AG08395 (cell line): ENCODE data around the gene SPOCK1.
"Not testable (repeated sequence)": the region's sequence is repeated elsewhere in the genome, so short reads cannot be mapped to it uniquely, and the experiment has no call there.

Source experiments
- DNase-seq: peaks from one replicate; pipeline ENCODE4 v3.0.0; 2012; ENCODE audit warnings: mixed read lengths, low spot score

Gene SPOCK1

GRCh38 chr5:137263371-137264005 is 235.6 kb downstream of the SPOCK1 start:
- no peak for DNase-seq

DNA sequence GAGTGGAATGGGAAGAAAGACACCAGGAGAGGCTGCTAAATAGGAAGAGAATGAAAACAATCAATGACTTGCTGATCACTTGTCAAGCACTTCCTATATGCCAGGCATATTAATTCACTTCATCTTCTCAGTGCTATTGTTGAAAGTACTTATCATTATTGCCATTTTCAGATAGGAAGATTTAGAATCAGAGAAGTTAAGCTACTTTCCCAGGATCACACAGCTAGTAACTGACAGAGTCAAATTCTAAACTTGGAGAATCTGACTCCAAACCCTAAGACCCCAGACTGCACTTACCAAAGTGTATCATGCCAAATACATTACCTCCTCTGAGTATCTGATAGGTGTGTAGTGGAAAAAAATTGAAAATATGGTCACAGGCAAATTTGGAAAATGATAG is 236.3 kb downstream of the SPOCK1 start:
- no peak for DNase-seq

GRCh38 chr5:137260820-137261695 is 238.1 kb downstream of the SPOCK1 start:
- DNase-seq, result no peak

- DNase-seq, result not testable (repeated sequence)
Observed at GRCh38 chr5:137259115-137259514, 240.0 kb downstream of the SPOCK1 start.

- DNase-seq, result peak; percentile 39
Observed at GRCh38 chr5:137254119-137255090, 244.7 kb downstream of the SPOCK1 start.

- peak; percentile 25 for DNase-seq
Observed at GRCh38 chr5:137252512-137252911, 246.6 kb downstream of the SPOCK1 start.

GRCh38 chr5:137250421-137250820 is 248.7 kb downstream of the SPOCK1 start:
- DNase-seq, result no peak

DNA sequence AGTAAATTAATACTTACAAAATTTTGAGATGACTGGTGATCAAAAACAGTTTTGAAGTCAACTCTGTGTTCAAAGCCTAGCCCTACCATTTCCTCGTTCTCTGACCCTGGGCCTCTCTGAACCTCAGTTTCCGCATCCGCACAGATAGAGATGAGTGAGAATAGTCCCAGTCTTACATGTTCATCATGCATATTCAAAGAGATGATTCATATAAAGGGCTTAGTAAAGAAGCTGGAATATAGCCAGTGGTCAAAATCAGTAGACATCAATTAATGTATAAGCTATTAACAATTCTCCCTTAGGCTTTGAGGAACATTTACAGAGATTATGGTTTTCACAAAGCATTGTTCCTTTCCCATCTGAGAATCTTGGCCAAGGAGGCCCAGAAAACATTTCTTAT is 250.6 kb downstream of the SPOCK1 start:
- no peak for DNase-seq

GRCh38 chr5:137245438-137245837 is 253.7 kb downstream of the SPOCK1 start:
- no peak for DNase-seq

GRCh38 chr5:137240285-137240684 is 258.8 kb downstream of the SPOCK1 start:
- no peak for DNase-seq

- DNase-seq, result no peak
Observed at GRCh38 chr5:137236849-137237507, 262.1 kb downstream of the SPOCK1 start.

GRCh38 chr5:137236252-137236651 is 262.9 kb downstream of the SPOCK1 start:
- no peak for DNase-seq

- no peak for DNase-seq
Observed at GRCh38 chr5:137234973-137235943, 263.9 kb downstream of the SPOCK1 start.

- no peak for DNase-seq
Observed at GRCh38 chr5:137233726-137234125, 265.4 kb downstream of the SPOCK1 start.

DNA sequence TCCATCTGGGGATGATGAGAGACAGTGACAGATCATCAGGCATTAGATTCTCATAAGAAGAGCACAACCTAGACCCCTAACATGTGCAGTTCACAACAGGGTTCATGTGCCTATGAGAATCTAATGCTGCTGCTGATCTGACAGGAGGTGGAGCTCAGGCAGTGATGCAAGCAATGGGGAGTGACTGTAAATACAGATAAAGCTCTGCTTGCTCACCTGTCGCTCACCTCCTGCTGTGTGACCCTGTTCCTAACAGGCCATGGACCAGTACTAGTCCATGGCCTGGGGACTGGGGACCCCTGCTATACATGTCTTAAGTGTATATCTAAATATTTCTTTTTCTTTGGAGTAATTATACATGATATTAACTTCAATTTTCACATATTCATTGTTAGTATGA is 265.8 kb downstream of the SPOCK1 start:
- not testable (repeated sequence) for DNase-seq

DNA sequence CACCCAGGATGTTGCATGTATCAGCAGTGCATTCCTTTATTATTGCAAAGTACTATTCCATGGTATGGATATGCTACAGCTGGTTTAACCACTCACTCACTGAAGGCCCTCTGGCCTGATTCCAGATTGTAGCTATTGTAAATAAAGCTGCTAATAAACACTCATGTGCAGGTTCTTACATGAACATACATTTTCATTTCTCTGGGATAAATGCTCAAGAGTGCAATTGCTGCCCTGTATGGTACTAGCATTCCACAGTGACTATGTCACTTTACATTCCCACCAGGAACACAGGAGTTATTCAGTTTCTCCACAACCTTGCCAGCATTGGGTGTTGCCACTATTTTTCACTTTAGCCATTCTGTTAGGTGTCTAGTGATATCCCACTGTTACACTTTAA is 267.6 kb downstream of the SPOCK1 start:
- DNase-seq, result no peak

DNA sequence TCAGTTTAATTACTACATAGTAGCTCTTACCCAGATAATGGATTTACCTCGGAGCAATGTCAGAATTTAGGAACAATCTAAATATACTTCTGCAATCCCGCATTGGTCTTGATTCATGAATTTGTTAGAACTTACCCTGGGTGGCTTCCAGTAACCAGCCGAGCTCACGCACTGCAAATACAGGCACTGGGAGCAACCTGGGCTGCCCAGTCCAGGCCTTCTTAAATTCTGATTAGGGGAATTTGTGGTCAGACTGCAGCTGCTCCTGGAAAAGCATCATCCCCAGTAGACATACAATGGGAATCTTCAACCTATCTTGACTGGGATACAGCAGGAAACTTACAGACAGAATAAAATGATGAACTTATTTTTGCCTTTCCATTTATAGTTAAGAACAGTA is 270.3 kb downstream of the SPOCK1 start:
- DNase-seq, result no peak

- no peak for DNase-seq
Observed at GRCh38 chr5:137226081-137226480, 273.0 kb downstream of the SPOCK1 start.

- DNase-seq, result no peak
Observed at GRCh38 chr5:137223324-137224295, 275.5 kb downstream of the SPOCK1 start.
